GM23338 (cell line): ENCODE data around the gene FBXO8.

Experiments
- EZH2 ChIP-seq: fragments of 200-600 bp; sonication (generic); IDR thresholded peaks from one replicate; pipeline ENCODE4 v1.8.0; 2017; ENCODE audit warnings: antibody characterized with exemption, mild to moderate bottlenecking, low read depth; ENCODE audit not compliant: unreplicated experiment
- POLR2AphosphoS5 ChIP-seq: IDR thresholded peaks from 2 replicates; pipeline ENCODE4 v1.6.1; 2016; ENCODE audit warnings: antibody characterized with exemption, low read depth
- STAT1 ChIP-seq: IDR thresholded peaks from one replicate; pipeline ENCODE4 v1.6.1; 2016; ENCODE audit warnings: antibody characterized with exemption; ENCODE audit not compliant: unreplicated experiment
- ZNF114 ChIP-seq: fragments of 250-450 bp; sonication (Bioruptor Pico); IDR thresholded peaks from 2 replicates; pipeline ENCODE4 v1.5.0; 2020; ENCODE audit warnings: mild to moderate bottlenecking, moderate library complexity
- TF ChIP-seq, protein P1 (sequence below), 2 experiments: fragments of 200-600 bp in 1 of 2; sonication (generic) in 1 of 2; conservative IDR thresholded peaks; 2 replicates each; pipeline versions ENCODE4 v1.5.1 to v1.6.1; 2016 to 2017; ENCODE audit warnings: antibody characterized with exemption in 2 of 2, low read depth in 2 of 2, mild to moderate bottlenecking in 2 of 2, moderate library complexity in 1 of 2
- TF ChIP-seq, protein P2 (sequence below): IDR thresholded peaks from one replicate; pipeline ENCODE4 v1.6.1; 2018; ENCODE audit warnings: antibody characterized with exemption; ENCODE audit not compliant: unreplicated experiment

DNA sequence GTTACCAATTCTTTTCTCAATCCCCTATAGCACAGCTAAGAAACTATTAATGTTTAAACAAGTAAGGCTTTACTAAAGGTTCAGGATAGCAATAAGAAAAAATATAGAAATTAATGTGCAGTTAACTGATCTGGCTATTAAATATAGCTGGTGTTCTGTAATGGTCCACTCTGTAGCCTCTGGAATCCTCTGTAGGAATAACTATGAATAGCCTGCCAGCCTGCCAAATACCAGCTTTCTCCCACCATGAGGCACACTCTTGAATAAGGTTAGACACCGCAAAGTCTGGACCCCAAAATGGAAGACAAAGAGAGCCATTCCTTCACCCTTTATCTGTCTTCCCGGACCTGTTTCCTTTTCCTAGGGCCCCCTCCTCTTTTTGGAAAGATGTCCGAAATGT, 30.8 kb upstream of the FBXO8 start:
- TF ChIP-seq, protein P1, sequence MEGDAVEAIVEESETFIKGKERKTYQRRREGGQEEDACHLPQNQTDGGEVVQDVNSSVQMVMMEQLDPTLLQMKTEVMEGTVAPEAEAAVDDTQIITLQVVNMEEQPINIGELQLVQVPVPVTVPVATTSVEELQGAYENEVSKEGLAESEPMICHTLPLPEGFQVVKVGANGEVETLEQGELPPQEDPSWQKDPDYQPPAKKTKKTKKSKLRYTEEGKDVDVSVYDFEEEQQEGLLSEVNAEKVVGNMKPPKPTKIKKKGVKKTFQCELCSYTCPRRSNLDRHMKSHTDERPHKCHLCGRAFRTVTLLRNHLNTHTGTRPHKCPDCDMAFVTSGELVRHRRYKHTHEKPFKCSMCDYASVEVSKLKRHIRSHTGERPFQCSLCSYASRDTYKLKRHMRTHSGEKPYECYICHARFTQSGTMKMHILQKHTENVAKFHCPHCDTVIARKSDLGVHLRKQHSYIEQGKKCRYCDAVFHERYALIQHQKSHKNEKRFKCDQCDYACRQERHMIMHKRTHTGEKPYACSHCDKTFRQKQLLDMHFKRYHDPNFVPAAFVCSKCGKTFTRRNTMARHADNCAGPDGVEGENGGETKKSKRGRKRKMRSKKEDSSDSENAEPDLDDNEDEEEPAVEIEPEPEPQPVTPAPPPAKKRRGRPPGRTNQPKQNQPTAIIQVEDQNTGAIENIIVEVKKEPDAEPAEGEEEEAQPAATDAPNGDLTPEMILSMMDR (conservative IDR thresholded peaks at IDR 0.05; ENCODE audit: low read depth in 2 of 2): no peak
- TF ChIP-seq, protein P2, sequence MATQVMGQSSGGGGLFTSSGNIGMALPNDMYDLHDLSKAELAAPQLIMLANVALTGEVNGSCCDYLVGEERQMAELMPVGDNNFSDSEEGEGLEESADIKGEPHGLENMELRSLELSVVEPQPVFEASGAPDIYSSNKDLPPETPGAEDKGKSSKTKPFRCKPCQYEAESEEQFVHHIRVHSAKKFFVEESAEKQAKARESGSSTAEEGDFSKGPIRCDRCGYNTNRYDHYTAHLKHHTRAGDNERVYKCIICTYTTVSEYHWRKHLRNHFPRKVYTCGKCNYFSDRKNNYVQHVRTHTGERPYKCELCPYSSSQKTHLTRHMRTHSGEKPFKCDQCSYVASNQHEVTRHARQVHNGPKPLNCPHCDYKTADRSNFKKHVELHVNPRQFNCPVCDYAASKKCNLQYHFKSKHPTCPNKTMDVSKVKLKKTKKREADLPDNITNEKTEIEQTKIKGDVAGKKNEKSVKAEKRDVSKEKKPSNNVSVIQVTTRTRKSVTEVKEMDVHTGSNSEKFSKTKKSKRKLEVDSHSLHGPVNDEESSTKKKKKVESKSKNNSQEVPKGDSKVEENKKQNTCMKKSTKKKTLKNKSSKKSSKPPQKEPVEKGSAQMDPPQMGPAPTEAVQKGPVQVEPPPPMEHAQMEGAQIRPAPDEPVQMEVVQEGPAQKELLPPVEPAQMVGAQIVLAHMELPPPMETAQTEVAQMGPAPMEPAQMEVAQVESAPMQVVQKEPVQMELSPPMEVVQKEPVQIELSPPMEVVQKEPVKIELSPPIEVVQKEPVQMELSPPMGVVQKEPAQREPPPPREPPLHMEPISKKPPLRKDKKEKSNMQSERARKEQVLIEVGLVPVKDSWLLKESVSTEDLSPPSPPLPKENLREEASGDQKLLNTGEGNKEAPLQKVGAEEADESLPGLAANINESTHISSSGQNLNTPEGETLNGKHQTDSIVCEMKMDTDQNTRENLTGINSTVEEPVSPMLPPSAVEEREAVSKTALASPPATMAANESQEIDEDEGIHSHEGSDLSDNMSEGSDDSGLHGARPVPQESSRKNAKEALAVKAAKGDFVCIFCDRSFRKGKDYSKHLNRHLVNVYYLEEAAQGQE: no peak
- no peak for TF ChIP-seq STAT1
- no peak for TF ChIP-seq EZH2
- TF ChIP-seq POLR2AphosphoS5: no peak
- TF ChIP-seq ZNF114 (CRISPR knock-in tag): no peak
